ENCODE data around the gene C1orf159.

The C1orf159 gene

GRCh38 chr1:1161683-1162079 lies 45.8 kb upstream of the C1orf159 start:
- no peak for TF ChIP-seq CTCF (IDR thresholded peaks at IDR 0.05; ENCODE audit: borderline replicate concordance, insufficient read depth, low read depth, low read length)
- H3K4me3 ChIP-seq (ENCODE audit: low read depth, low read length), result no peak overlapping the region

- TF ChIP-seq CTCF (IDR thresholded peaks at IDR 0.05; ENCODE audit: borderline replicate concordance, insufficient read depth, low read depth, low read length), result no peak
- H3K4me3 ChIP-seq (ENCODE audit: low read depth, low read length), result no peak overlapping the region
Measured at GRCh38 chr1:1161078-1161682, 45.3 kb upstream of the C1orf159 start.

- no peak for TF ChIP-seq CTCF (IDR thresholded peaks at IDR 0.05; ENCODE audit: borderline replicate concordance, insufficient read depth, low read depth, low read length)
Measured at GRCh38 chr1:1160281-1160930, 44.5 kb upstream of the C1orf159 start.

GRCh38 chr1:1157914-1158710 lies 42.2 kb upstream of the C1orf159 start:
- no peak for TF ChIP-seq CTCF (IDR thresholded peaks at IDR 0.05; ENCODE audit: borderline replicate concordance, insufficient read depth, low read depth, low read length)
- peak overlapping the region; percentile 50 for H3K4me3 ChIP-seq (ENCODE audit: low read depth, low read length)

More at GRCh38 chr1:1160281-1160930, 44.5 kb upstream of the C1orf159 start:
- H3K4me3 ChIP-seq (ENCODE audit: low read depth, low read length), result no peak overlapping the region

GRCh38 chr1:1157426-1157913 lies 41.6 kb upstream of the C1orf159 start:
- H3K4me3 ChIP-seq (ENCODE audit: low read depth, low read length), result peak overlapping the region; percentile 50
- TF ChIP-seq CTCF (IDR thresholded peaks at IDR 0.05; ENCODE audit: borderline replicate concordance, insufficient read depth, low read depth, low read length), result no peak

GRCh38 chr1:1157033-1157365 lies 41.1 kb upstream of the C1orf159 start:
- no peak for TF ChIP-seq CTCF (IDR thresholded peaks at IDR 0.05; ENCODE audit: borderline replicate concordance, insufficient read depth, low read depth, low read length)
- H3K4me3 ChIP-seq (ENCODE audit: low read depth, low read length), result no peak overlapping the region

Data from GM12875 (cell line).